K562 (cell line): ENCODE data around the gene SLC44A5. TPM values are rescaled to one million over a fixed set of nuclear protein-coding genes. Genes with fewer than 3 reads are reported as not detected.

Source experiments
- ATAC-seq: fragments of 200-7000 bp; cut with Tn5 transposase; 3 replicates; pipeline ENCODE4 v1.9.1; 2020; ENCODE audit warnings: moderate library complexity
- BruUV-seq: library from RNA; stranded (reverse); fragments of 400-500 nt; replicated peaks from 2 replicates; lab custom pipeline; 2021; lab: Mats Ljungman, UMichigan
- CTCF ChIA-PET: fragments of 300-600 bp; formaldehyde crosslinking; extraction: SDS; loops from one replicate; lab custom pipeline; 2021; ENCODE audit warnings: low intra/inter-chr PET ratio; lab: Yijun Ruan, JAX
- POLR2A ChIA-PET: fragments of 300-600, 350-650 bp; sonication (Branson Sonifier 250); formaldehyde crosslinking; extraction: SDS; loops from one replicate; lab custom pipeline; 2021; ENCODE audit warnings: antibody characterized with exemption, inconsistent platforms; lab: Yijun Ruan, JAX
- DNase-seq, 4 experiments: peaks; one replicate each; pipeline versions ENCODE4 v3.0.0 to v3.0.0-alpha.2; 2011 to 2018; ENCODE audit warnings: low spot score in 3 of 4, mixed read lengths in 3 of 4; ENCODE audit errors: extremely low read depth in 1 of 4
- FAIRE-seq: peaks from 2 replicates; lab custom pipeline; 2011; peaks lifted over from hg19 to GRCh38; lab: Jason Lieb, UNC
- H2AFZ ChIP-seq: 2 replicates; pipeline ENCODE4 v1.6.0; 2011; ENCODE audit warnings: low read depth, low read length, control low read depth, inconsistent platforms
- H3K27ac ChIP-seq: fragments of 200-600 bp; 3 replicates; pipeline ENCODE4 v1.8.0; 2011; ENCODE audit warnings: low read depth, mild to moderate bottlenecking, control low read depth, inconsistent platforms, low read length, moderate library complexity, mixed read lengths; ENCODE audit errors: extremely low read depth
- H3K27me3 ChIP-seq, 2 experiments: fragments of 300-600 bp in 1 of 2; 2 replicates in 1 of 2; 3 replicates in 1 of 2; pipeline versions ENCODE4 v1.6.0 to v1.8.0; 2011; ENCODE audit warnings: inconsistent platforms in 2 of 2, low read length in 2 of 2, mild to moderate bottlenecking in 1 of 2, mixed read lengths in 1 of 2, moderate library complexity in 1 of 2; ENCODE audit not compliant: control insufficient read depth in 2 of 2, insufficient read depth in 2 of 2
- H3K36me3 ChIP-seq: fragments of 300-600 bp; 3 replicates; pipeline ENCODE4 v1.8.0; 2011; ENCODE audit warnings: mild to moderate bottlenecking, low read length, inconsistent platforms; ENCODE audit not compliant: control insufficient read depth, insufficient read depth
- H3K4me1 ChIP-seq, 2 experiments: fragments of 200-600 bp in 1 of 2; replicated peaks in 1 of 2; 2 replicates in 1 of 2; 3 replicates in 1 of 2; pipeline versions ENCODE4 v1.5.1 to v1.8.0; 2011; ENCODE audit warnings: inconsistent platforms in 2 of 2, low read length in 2 of 2, mild to moderate bottlenecking in 1 of 2, mixed read lengths in 1 of 2, moderate library complexity in 1 of 2; ENCODE audit not compliant: control insufficient read depth in 2 of 2, insufficient read depth in 2 of 2
- H3K4me2 ChIP-seq: 2 replicates; pipeline ENCODE4 v1.6.1; 2011; ENCODE audit warnings: low read length, control low read depth, inconsistent platforms, mixed read lengths; ENCODE audit not compliant: insufficient read depth
- H3K4me3 ChIP-seq: fragments of 200-600 bp; sonication (generic), shearing (Covaris generic); 2 replicates; pipeline ENCODE4 v1.5.1; 2016; ENCODE audit warnings: control low read depth, inconsistent platforms
- H3K79me2 ChIP-seq: fragments of 200-600 bp; 3 replicates; pipeline ENCODE4 v1.8.0; 2011; ENCODE audit warnings: low read length, inconsistent platforms; ENCODE audit not compliant: control insufficient read depth, insufficient read depth
- H3K9ac ChIP-seq, 2 experiments: 2 replicates each; pipeline versions ENCODE4 v1.6.0 to v1.6.1; 2011; ENCODE audit warnings: low read depth in 2 of 2, low read length in 2 of 2, control low read depth in 1 of 2, inconsistent platforms in 1 of 2, mild to moderate bottlenecking in 1 of 2, mixed read lengths in 1 of 2; ENCODE audit not compliant: insufficient read depth in 1 of 2
- H3K9me1 ChIP-seq: one replicate; pipeline ENCODE4 v1.6.0; 2011; ENCODE audit warnings: inconsistent platforms, mild to moderate bottlenecking, low read length, moderate library complexity; ENCODE audit not compliant: control insufficient read depth, insufficient read depth
- H3K9me3 ChIP-seq: replicated peaks from 2 replicates; pipeline ENCODE4 v1.5.1; 2011; ENCODE audit warnings: low read depth, low read length, inconsistent platforms; ENCODE audit not compliant: control insufficient read depth, insufficient read depth
- H4K20me1 ChIP-seq: replicated peaks from 2 replicates; pipeline ENCODE4 v1.6.1; 2011; ENCODE audit warnings: low read length, inconsistent platforms, mixed read lengths; ENCODE audit not compliant: control insufficient read depth, insufficient read depth
- BMI1 ChIP-seq: fragments of 150-350 bp; IDR thresholded peaks from 2 replicates; pipeline ENCODE4 v1.6.1; 2014; ENCODE audit warnings: low read length
- CSDE1 ChIP-seq, 2 experiments: fragments of 450-650 bp; IDR thresholded peaks; 2 replicates each; pipeline ENCODE4 v1.6.1; 2016; ENCODE audit warnings: mild to moderate bottlenecking in 1 of 2
- DMBX1 ChIP-seq: fragments of 250-450 bp; sonication (Bioruptor Pico); IDR thresholded peaks from 2 replicates; pipeline ENCODE4 v1.8.0; 2022; ENCODE audit warnings: inconsistent platforms, mild to moderate bottlenecking, moderate library complexity, borderline replicate concordance
- GTF2A2 ChIP-seq: IDR thresholded peaks from 2 replicates; pipeline ENCODE4 v1.6.1; 2016; ENCODE audit warnings: mild to moderate bottlenecking, missing genetic modification characterization, missing compliant biosample characterization
- MAX ChIP-seq: sonication (generic); formaldehyde crosslinking; IDR thresholded peaks from 2 replicates; pipeline ENCODE4 v1.9.0; 2022; ENCODE audit warnings: mild to moderate bottlenecking, missing genetic modification reagents
- MTA1 ChIP-seq: fragments of 450-650 bp; IDR thresholded peaks from 2 replicates; pipeline ENCODE4 v1.6.1; 2017; ENCODE audit warnings: borderline replicate concordance
- RAD21 ChIP-seq, 2 experiments: fragments of 250-450 bp in 1 of 2; fragments of 450-650 bp in 1 of 2; sonication (Bioruptor Pico) in 1 of 2; formaldehyde crosslinking in 1 of 2; IDR thresholded peaks in 1 of 2; conservative IDR thresholded peaks in 1 of 2; 2 replicates each; pipeline versions ENCODE4 v1.4.0 to v1.8.0; 2020 to 2022; ENCODE audit warnings: mild to moderate bottlenecking in 2 of 2, moderate library complexity in 1 of 2
- SMAD1 ChIP-seq: fragments of 150-350 bp; IDR thresholded peaks from 2 replicates; pipeline ENCODE4 v1.6.1; 2014; ENCODE audit warnings: low read length, low read depth; ENCODE audit not compliant: partially characterized antibody
- SREBF2 ChIP-seq: sonication (generic); formaldehyde crosslinking; IDR thresholded peaks from 2 replicates; pipeline ENCODE4 v1.4.0; 2020; ENCODE audit warnings: mild to moderate bottlenecking, missing genetic modification reagents
- SRSF3 ChIP-seq: fragments of 200-400 bp; formaldehyde crosslinking; IDR thresholded peaks from 2 replicates; pipeline ENCODE4 v1.6.1; 2016; ENCODE audit warnings: mild to moderate bottlenecking, low read length, moderate library complexity; ENCODE audit not compliant: insufficient read depth
- WHSC1 ChIP-seq: IDR thresholded peaks from one replicate; pipeline ENCODE4 v1.6.1; 2012; ENCODE audit warnings: low read length, control low read depth, inconsistent platforms
- ZC3H4 ChIP-seq: sonication (generic); formaldehyde crosslinking; IDR thresholded peaks from 2 replicates; pipeline ENCODE4 v1.9.0; 2021; ENCODE audit warnings: missing genetic modification reagents, borderline replicate concordance
- ZFP1 ChIP-seq: fragments of 450-650 bp; formaldehyde crosslinking; IDR thresholded peaks from 2 replicates; pipeline ENCODE4 v1.4.0; 2020; ENCODE audit warnings: mild to moderate bottlenecking, mixed read lengths
- WGBS: fragments of 100-300 bp; shearing (Covaris generic); methylation state at CpG from one replicate; pipeline ENCODE4 v1.1.6; 2016; ENCODE audit warnings: low coverage, mixed read lengths; ENCODE audit not compliant: insufficient coverage; ENCODE audit errors: missing lambda C conversion rate; 5-methylcytosine and 5-hydroxymethylcytosine counted together
- in situ Hi-C: fragments of 300-500 bp; cut with MboI; formaldehyde crosslinking; loops from 4 replicates; pipeline ENCODE4 v1.15.0; 2018; ENCODE audit warnings: inconsistent platforms, mixed read lengths
- intact Hi-C: fragments of 100-400 bp; cut with micrococcal nuclease; formaldehyde crosslinking; loops from 2 replicates; pipeline ENCODE4 v1.14.2; 2022
- polyA plus RNA-seq, 8 experiments: library from polyadenylated mRNA; depleted of rRNA in 4 of 8; stranded (reverse) in 5 of 8; unstranded in 3 of 8; fragments of >200 nt; fragmentation: Nextera tagmentation in 2 of 8; fragmentation: Illumina TruSeq in 1 of 8; extraction: Ambion mirVana in 2 of 8; extraction: Trizol in 1 of 8; gene quantifications; 2 replicates each; pipeline versions ENCODE4 v1.2.1 to v1.2.3, GENCODE V29; 2011 to 2014; ENCODE audit warnings: inconsistent platforms in 1 of 8, missing spikeins in 1 of 8
- total RNA-seq, 7 experiments: library from RNA; depleted of rRNA in 6 of 7; stranded (reverse); fragments of >200 nt in 6 of 7; fragmentation: Illumina TruSeq in 2 of 7; extraction: Trizol in 2 of 7; gene quantifications; 2 replicates each; pipeline versions ENCODE4 v1.2.1 to v1.2.3, GENCODE V29; 2011 to 2021; ENCODE audit warnings: low replicate concordance in 1 of 7
- TF ChIP-seq, protein P1 (sequence below): fragments of 250-450 bp; sonication (Bioruptor Pico); IDR thresholded peaks from 2 replicates; pipeline ENCODE4 v1.8.0; 2021; ENCODE audit warnings: moderate library complexity, mild to moderate bottlenecking, inconsistent platforms
- TF ChIP-seq, protein P2 (sequence below): fragments of 450-650 bp; formaldehyde crosslinking; IDR thresholded peaks from 2 replicates; pipeline ENCODE4 v1.4.0; 2020; ENCODE audit warnings: mild to moderate bottlenecking, moderate library complexity
- TF ChIP-seq, protein P3 (sequence below): fragments of 450-650 bp; IDR thresholded peaks from 2 replicates; pipeline ENCODE4 v1.6.1; 2018; ENCODE audit not compliant: partially characterized antibody

SLC44A5 gene
- total and polyA plus RNA-seq, 9 of the 15 experiments (the other 6 are each of a cell fraction or from before 2014, with no cell fraction given) = 1.2 to 10.1 (median 3.2) TPM

- intact Hi-C loops = no loop called here
- Histone ChIP-seq H3K4me1 (no peaks in the 10 kb centered on the region), H4K20me1 (no peaks in the 10 kb centered on the region), H3K79me2 (no peaks in the 10 kb centered on the region), H3K27ac (no peak overlapping the region), H3K27me3 (no peaks in the 10 kb centered on the region), H2AFZ (no peak overlapping the region), H3K4me2 (no peak overlapping the region), H3K9me3 (no peaks in the 10 kb centered on the region), H3K4me3 (no peak overlapping the region), H3K36me3 (no peaks in the 10 kb centered on the region), H3K9me1 (no peaks in the 10 kb centered on the region), H3K9ac (no peak overlapping the region)
- DNase-seq (no peak), ATAC-seq (no peak), FAIRE-seq (no peak)
- 0% methylated on average over 3 of the region's 3 CpGs for WGBS
- CTCF ChIA-PET = no interaction called here
- in situ Hi-C loops = no loop called here
- no TSS peak for BruUV-seq
- POLR2A ChIA-PET = no interaction called here
- TF ChIP-seq GTF2A2 (tag) (no peak), SMAD1 (no peak), DMBX1 (CRISPR knock-in tag) (no peak), SRSF3 (no peak), WHSC1 (no peak), CSDE1 (IDR thresholded peaks at IDR 0.05) (no peak), MAX (CRISPR knock-in tag) (no peak), ZFP1 (CRISPR knock-in tag) (no peak), BMI1 (no peak), ZC3H4 (CRISPR knock-in tag) (no peak), SREBF2 (CRISPR knock-in tag) (no peak), RAD21 (CRISPR knock-in tag; conservative IDR thresholded peaks at IDR 0.05 in 1 of 2, IDR thresholded peaks at IDR 0.05 in 1 of 2) (no peak), MTA1 (no peak)
- TF ChIP-seq, protein P1, sequence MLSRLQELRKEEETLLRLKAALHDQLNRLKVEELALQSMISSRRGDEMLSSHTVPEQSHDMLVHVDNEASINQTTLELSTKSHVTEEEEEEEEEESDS (CRISPR knock-in tag) = no peak
- TF ChIP-seq, protein P2, sequence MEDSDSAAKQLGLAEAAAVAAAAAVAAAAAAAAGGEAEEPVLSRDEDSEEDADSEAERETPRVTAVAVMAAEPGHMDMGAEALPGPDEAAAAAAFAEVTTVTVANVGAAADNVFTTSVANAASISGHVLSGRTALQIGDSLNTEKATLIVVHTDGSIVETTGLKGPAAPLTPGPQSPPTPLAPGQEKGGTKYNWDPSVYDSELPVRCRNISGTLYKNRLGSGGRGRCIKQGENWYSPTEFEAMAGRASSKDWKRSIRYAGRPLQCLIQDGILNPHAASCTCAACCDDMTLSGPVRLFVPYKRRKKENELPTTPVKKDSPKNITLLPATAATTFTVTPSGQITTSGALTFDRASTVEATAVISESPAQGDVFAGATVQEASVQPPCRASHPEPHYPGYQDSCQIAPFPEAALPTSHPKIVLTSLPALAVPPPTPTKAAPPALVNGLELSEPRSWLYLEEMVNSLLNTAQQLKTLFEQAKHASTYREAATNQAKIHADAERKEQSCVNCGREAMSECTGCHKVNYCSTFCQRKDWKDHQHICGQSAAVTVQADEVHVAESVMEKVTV (CRISPR knock-in tag) = no peak
- TF ChIP-seq, protein P3, sequence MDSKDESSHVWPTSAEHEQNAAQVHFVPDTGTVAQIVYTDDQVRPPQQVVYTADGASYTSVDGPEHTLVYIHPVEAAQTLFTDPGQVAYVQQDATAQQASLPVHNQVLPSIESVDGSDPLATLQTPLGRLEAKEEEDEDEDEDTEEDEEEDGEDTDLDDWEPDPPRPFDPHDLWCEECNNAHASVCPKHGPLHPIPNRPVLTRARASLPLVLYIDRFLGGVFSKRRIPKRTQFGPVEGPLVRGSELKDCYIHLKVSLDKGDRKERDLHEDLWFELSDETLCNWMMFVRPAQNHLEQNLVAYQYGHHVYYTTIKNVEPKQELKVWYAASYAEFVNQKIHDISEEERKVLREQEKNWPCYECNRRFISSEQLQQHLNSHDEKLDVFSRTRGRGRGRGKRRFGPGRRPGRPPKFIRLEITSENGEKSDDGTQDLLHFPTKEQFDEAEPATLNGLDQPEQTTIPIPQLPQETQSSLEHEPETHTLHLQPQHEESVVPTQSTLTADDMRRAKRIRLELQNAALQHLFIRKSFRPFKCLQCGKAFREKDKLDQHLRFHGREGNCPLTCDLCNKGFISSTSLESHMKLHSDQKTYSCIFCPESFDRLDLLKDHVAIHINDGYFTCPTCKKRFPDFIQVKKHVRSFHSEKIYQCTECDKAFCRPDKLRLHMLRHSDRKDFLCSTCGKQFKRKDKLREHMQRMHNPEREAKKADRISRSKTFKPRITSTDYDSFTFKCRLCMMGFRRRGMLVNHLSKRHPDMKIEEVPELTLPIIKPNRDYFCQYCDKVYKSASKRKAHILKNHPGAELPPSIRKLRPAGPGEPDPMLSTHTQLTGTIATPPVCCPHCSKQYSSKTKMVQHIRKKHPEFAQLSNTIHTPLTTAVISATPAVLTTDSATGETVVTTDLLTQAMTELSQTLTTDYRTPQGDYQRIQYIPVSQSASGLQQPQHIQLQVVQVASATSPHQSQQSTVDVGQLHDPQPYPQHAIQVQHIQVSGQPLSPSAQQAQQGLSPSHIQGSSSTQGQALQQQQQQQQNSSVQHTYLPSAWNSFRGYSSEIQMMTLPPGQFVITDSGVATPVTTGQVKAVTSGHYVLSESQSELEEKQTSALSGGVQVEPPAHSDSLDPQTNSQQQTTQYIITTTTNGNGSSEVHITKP = no peak
These were observed 23.2 kb downstream of the SLC44A5 start for GRCh38 chr1:75587692-75588091.
